ENCODE measurements around the gene GPR146. TPM values are rescaled to one million over a fixed set of nuclear protein-coding genes. Genes with fewer than 3 reads are reported as not detected.

GPR146 gene
- total RNA-seq, 1 experiment from 2014 or later = 0.95 TPM

- ChIA-PET CTCF (no interaction called here), POLR2A (ENCODE audit: low non-redundant PET) (no interaction called here)
- BruUV-seq (replicated peaks) = no TSS peak
- Histone ChIP-seq H3K9me3 (ENCODE audit: low read depth, low read length, poor library complexity, severe bottlenecking) (no peaks in the 10 kb centered on the region), H3K4me1 (ENCODE audit: insufficient read depth, low read length, poor library complexity, severe bottlenecking) (peaks cover 46% of the 10 kb centered on the region), H3K36me3 (ENCODE audit: insufficient read depth, low read length, poor library complexity, severe bottlenecking) (no peaks in the 10 kb centered on the region), H3K27me3 (replicated peaks; ENCODE audit: insufficient read depth, low read depth, low read length, poor library complexity) (no peaks in the 10 kb centered on the region), H3K4me3 (ENCODE audit: low read depth, low read length, poor library complexity, severe bottlenecking) (peak overlapping the region; percentile 32), H3K27ac (ENCODE audit: low read depth, low read length, poor library complexity, severe bottlenecking) (peak overlapping the region; percentile 68)
- intact Hi-C loops (cut with micrococcal nuclease; ENCODE audit: unreplicated experiment) = no loop called here
- no peak for DNase-seq (ENCODE audit: low spot score)
- TF ChIP-seq EZH2 (IDR thresholded peaks at IDR 0.05; ENCODE audit: borderline replicate concordance, low read depth, low read length, poor library complexity, severe bottlenecking) (no peak), CTCF (conservative IDR thresholded peaks at IDR 0.05; ENCODE audit: low read depth, low read length) (no peak)
Measured at GRCh38 chr7:1055491-1055955, 11.2 kb downstream of the GPR146 start.

GRCh38 chr7:1055956-1056784 is 11.8 kb downstream of the GPR146 start:
- POLR2A ChIA-PET (ENCODE audit: low non-redundant PET) = no interaction called here
- Histone ChIP-seq H3K9me3 (ENCODE audit: low read depth, low read length, poor library complexity, severe bottlenecking) (no peaks in the 10 kb centered on the region), H3K27me3 (replicated peaks; ENCODE audit: insufficient read depth, low read depth, low read length, poor library complexity) (no peaks in the 10 kb centered on the region), H3K27ac (ENCODE audit: low read depth, low read length, poor library complexity, severe bottlenecking) (peak overlapping the region; percentile 68), H3K4me1 (ENCODE audit: insufficient read depth, low read length, poor library complexity, severe bottlenecking) (peaks cover 53% of the 10 kb centered on the region), H3K4me3 (ENCODE audit: low read depth, low read length, poor library complexity, severe bottlenecking) (no peak overlapping the region), H3K36me3 (ENCODE audit: insufficient read depth, low read length, poor library complexity, severe bottlenecking) (no peaks in the 10 kb centered on the region)
- no TSS peak for BruUV-seq (replicated peaks)
- DNase-seq (ENCODE audit: low spot score) = no peak
- TF ChIP-seq EZH2 (IDR thresholded peaks at IDR 0.05; ENCODE audit: borderline replicate concordance, low read depth, low read length, poor library complexity, severe bottlenecking) = no peak
- TF ChIP-seq CTCF (conservative IDR thresholded peaks at IDR 0.05; ENCODE audit: low read depth, low read length) = no peak
- intact Hi-C loops (cut with micrococcal nuclease; ENCODE audit: unreplicated experiment) = no loop called here
- CTCF ChIA-PET = no interaction called here

- Histone ChIP-seq H3K9me3 (ENCODE audit: low read depth, low read length, poor library complexity, severe bottlenecking) (no peaks in the 10 kb centered on the region), H3K4me3 (ENCODE audit: low read depth, low read length, poor library complexity, severe bottlenecking) (no peak overlapping the region), H3K27ac (ENCODE audit: low read depth, low read length, poor library complexity, severe bottlenecking) (no peak overlapping the region), H3K4me1 (ENCODE audit: insufficient read depth, low read length, poor library complexity, severe bottlenecking) (peaks cover 55% of the 10 kb centered on the region), H3K36me3 (ENCODE audit: insufficient read depth, low read length, poor library complexity, severe bottlenecking) (no peaks in the 10 kb centered on the region), H3K27me3 (replicated peaks; ENCODE audit: insufficient read depth, low read depth, low read length, poor library complexity) (no peaks in the 10 kb centered on the region)
- CTCF ChIA-PET = no interaction called here
- DNase-seq (ENCODE audit: low spot score) = no peak
- POLR2A ChIA-PET (ENCODE audit: low non-redundant PET) = no interaction called here
- no TSS peak for BruUV-seq (replicated peaks)
- TF ChIP-seq EZH2 (IDR thresholded peaks at IDR 0.05; ENCODE audit: borderline replicate concordance, low read depth, low read length, poor library complexity, severe bottlenecking) = no peak
- TF ChIP-seq CTCF (conservative IDR thresholded peaks at IDR 0.05; ENCODE audit: low read depth, low read length) = no peak
- intact Hi-C loops (cut with micrococcal nuclease; ENCODE audit: unreplicated experiment) = no loop called here
Measured at GRCh38 chr7:1056785-1057410, 12.6 kb downstream of the GPR146 start.

Measured in A673 (cell line).